ENCODE results near the gene GPBP1L1.

DNA sequence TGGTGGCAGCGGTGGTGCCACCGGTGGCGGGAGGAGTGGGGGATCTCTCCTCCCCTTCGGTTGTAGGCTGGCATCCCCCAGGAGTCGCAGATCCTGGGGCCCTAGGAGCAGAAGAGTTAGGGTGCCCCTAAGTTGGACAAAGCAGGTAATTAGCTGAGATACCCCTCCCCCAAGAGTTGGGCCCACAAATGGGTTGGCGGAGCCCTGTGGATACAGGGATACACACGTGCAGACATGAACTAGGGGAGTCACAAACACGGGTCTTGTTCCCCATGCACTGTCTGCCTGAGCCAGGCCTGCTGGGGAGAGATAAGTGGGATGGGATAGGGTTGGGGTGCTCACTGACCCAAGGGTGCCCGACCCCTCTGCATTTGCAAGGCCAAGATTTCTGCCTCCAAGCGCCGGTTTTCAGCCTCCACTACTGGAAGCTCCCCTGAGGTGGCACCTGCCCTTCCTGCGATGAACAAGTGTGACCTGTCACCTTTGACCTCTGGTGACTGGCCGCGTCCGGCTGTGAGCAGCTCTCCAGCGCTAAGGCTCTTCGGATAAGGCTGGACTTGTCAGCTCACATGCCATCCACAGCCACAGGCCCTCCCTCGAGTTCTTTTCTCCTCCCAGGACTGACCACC is 64.3 kb downstream of the GPBP1L1 start:
- TF ChIP-seq ZNF766 (CRISPR knock-in tag; IDR thresholded peaks at IDR 0.05; ENCODE audit: borderline replicate concordance) = no peak
- TF ChIP-seq, protein P1, sequence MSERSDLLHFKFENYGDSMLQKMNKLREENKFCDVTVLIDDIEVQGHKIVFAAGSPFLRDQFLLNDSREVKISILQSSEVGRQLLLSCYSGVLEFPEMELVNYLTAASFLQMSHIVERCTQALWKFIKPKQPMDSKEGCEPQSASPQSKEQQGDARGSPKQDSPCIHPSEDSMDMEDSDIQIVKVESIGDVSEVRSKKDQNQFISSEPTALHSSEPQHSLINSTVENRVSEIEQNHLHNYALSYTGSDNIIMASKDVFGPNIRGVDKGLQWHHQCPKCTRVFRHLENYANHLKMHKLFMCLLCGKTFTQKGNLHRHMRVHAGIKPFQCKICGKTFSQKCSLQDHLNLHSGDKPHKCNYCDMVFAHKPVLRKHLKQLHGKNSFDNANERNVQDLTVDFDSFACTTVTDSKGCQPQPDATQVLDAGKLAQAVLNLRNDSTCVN (CRISPR knock-in tag; IDR thresholded peaks at IDR 0.05; ENCODE audit: borderline replicate concordance) = no peak
- TF ChIP-seq SMARCC2 (IDR thresholded peaks at IDR 0.05) = no peak
- no peak for TF ChIP-seq TOE1 (CRISPR knock-in tag; IDR thresholded peaks at IDR 0.05)
